WERI-Rb-1 (cell line): ENCODE data around the gene OXNAD1.

ENCODE experiments used
- DNase-seq: peaks from one replicate; pipeline ENCODE4 v3.0.0-alpha.2; 2020
- H3K27ac ChIP-seq: fragments of 250-450 bp; sonication (Bioruptor Pico); 2 replicates; pipeline ENCODE4 v1.5.1; 2020; ENCODE audit warnings: mild to moderate bottlenecking, moderate library complexity
- H3K27me3 ChIP-seq: fragments of 250-450 bp; sonication (Bioruptor Pico); 2 replicates; pipeline ENCODE4 v1.5.1; 2021; ENCODE audit warnings: mild to moderate bottlenecking, low read depth, moderate library complexity; ENCODE audit not compliant: insufficient read depth, severe bottlenecking
- H3K36me3 ChIP-seq: fragments of 250-450 bp; sonication (Bioruptor Pico); 2 replicates; pipeline ENCODE4 v1.5.1; 2020; ENCODE audit warnings: mild to moderate bottlenecking, moderate library complexity
- H3K4me3 ChIP-seq: 2 replicates; pipeline ENCODE4 v1.5.1; 2011; ENCODE audit warnings: low read depth, mild to moderate bottlenecking, control low read depth, low read length
- H3K9me3 ChIP-seq: fragments of 250-450 bp; sonication (Bioruptor Pico); 2 replicates; pipeline ENCODE4 v1.5.1; 2021; ENCODE audit warnings: mild to moderate bottlenecking, moderate library complexity; ENCODE audit not compliant: severe bottlenecking
- TF ChIP-seq, protein P1 (sequence below): IDR thresholded peaks from 2 replicates; pipeline ENCODE4 v1.5.1; 2011; ENCODE audit warnings: low read depth, mild to moderate bottlenecking, control low read depth, inconsistent platforms, low read length

Gene OXNAD1, protein sequence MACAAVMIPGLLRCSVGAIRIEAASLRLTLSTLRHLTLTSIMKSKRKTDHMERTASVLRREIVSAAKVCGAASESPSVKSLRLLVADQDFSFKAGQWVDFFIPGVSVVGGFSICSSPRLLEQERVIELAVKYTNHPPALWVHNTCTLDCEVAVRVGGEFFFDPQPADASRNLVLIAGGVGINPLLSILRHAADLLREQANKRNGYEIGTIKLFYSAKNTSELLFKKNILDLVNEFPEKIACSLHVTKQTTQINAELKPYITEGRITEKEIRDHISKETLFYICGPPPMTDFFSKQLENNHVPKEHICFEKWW

DNA sequence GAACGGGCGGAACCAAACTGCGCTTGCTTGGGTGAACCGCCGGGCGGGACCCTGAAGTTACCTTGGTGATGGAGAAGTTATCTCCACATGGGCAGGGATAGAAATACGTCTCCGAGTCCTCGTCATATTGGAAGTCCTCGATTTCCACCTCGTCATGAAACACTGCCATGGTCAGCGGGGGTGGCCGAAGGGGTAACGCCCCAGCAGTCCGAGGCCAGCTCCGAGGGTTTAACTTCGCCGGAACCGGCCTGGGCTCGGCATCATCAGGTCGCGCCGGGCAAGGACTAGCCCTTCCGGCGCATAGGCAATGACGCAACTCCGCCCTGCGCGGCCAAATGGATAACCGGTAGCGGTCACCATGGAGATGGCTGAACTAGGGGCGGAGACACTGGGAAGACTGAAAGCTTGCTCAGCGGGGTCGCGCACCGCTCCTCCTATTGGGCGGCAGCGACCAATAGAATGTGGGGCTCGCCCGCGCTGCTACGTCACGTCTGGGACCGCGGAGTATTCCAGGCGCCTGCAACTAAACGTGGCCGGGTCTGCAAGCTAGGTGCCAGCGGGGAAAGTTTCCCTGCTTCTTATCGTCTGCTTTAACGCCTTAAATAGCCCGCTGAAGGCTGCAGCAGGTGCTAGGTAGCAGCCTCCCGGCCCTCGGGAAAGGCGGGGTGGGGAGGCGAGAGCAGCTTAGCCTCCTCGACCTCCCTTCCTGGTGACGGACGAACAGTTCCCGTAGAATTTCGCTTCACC lies at the start of gene OXNAD1, which contains the start of gene DPH3:
Gene OXNAD1, plus strand, starts transcription at position 505 of the 747 bp plus-strand sequence. CDS start 5,741 bp downstream, outside the sequence.
Gene DPH3, minus strand, starts transcription at position 236 of the 747 bp plus-strand sequence. Its CDS starts 67 bp downstream, at position 169.
- Histone ChIP-seq H3K27me3 (no peaks in the 10 kb centered on the region), H3K36me3 (peaks cover 17% of the 10 kb centered on the region), H3K4me3 (peak within 1 kb of the TSS; percentile 80), H3K27ac (peak within 1 kb of the TSS; percentile 80), H3K9me3 (no peaks in the 10 kb centered on the region)
- TF ChIP-seq, protein P1, sequence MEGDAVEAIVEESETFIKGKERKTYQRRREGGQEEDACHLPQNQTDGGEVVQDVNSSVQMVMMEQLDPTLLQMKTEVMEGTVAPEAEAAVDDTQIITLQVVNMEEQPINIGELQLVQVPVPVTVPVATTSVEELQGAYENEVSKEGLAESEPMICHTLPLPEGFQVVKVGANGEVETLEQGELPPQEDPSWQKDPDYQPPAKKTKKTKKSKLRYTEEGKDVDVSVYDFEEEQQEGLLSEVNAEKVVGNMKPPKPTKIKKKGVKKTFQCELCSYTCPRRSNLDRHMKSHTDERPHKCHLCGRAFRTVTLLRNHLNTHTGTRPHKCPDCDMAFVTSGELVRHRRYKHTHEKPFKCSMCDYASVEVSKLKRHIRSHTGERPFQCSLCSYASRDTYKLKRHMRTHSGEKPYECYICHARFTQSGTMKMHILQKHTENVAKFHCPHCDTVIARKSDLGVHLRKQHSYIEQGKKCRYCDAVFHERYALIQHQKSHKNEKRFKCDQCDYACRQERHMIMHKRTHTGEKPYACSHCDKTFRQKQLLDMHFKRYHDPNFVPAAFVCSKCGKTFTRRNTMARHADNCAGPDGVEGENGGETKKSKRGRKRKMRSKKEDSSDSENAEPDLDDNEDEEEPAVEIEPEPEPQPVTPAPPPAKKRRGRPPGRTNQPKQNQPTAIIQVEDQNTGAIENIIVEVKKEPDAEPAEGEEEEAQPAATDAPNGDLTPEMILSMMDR: no peak
- DNase-seq: peak; percentile 99

DNA sequence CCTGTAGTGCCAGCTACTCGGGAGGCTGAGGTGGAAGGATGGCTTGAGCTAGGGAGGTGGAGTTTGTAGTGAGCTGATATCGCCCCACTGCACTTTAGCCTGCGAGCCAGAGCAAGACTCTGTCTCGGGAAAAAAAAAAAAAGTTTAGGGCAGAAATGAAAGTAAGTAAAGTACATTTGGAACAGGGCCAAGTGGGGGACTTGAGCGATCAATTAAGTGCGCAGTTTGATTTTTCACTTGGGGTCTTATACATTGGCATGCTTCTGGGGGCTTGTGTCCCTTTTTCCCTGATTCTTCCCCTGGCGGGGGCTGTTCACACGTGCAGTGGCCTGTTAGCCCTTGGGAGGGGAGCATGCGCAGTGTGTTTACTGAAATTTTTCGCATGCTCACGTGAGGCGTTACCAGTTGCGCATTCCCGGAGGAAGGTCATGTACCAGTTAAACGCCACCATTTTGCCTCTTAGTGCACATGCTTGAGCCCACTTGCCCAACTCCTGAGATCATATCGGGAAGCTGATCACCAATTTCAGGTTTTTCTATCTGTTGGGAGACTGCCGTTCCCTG lies 48.6 kb upstream of the OXNAD1 start:
- DNase-seq: no peak
- no peaks in the 10 kb centered on the region for H3K36me3 ChIP-seq
- no peaks in the 10 kb centered on the region for H3K27me3 ChIP-seq
- TF ChIP-seq, protein P1: no peak
- no peaks in the 10 kb centered on the region for H3K9me3 ChIP-seq
- H3K27ac ChIP-seq: no peak overlapping the region
- H3K4me3 ChIP-seq: no peak overlapping the region

DNA sequence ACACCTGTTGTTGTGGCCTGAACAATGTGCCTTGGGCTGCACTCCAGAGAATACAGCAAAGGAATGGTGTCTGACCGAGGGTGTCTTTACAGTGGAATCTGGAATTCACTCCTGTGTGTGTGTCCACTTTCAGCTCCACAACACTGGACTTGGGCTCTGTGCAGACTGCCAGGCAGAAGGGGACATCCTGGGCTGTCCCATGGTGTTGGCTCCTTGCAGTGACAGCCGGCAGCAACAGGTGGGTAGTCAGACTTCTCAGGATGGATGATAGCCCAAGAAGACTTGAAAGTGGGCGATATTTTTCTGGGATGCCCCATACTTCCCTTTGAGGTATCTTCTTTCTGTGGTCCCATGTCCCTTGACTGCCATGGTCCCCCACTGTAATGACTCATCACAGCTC lies 45.2 kb upstream of the OXNAD1 start:
- TF ChIP-seq, protein P1: no peak

DNA sequence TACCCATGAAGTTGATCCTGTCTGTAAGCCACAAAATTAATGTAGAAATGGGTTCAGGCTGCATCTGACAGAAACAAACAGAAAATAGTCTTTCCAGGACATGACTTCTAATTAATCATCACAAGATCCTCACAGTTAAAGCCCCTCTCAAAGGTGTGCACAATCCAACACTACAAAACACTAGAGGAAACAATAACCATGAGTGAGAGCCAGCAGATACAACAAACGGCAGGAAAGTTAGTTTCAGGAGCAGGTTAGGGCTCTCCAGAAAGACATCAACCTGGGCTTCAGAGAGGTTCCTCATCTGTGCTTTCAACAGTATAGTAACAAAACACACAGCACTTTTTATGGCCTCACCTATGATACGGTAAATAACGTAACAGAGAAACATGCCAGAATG lies 43.0 kb upstream of the OXNAD1 start:
- Histone ChIP-seq H3K9me3 (peaks cover 8% of the 10 kb centered on the region), H3K36me3 (no peaks in the 10 kb centered on the region), H3K4me3 (no peak overlapping the region), H3K27me3 (no peaks in the 10 kb centered on the region), H3K27ac (no peak overlapping the region)
- TF ChIP-seq, protein P1: no peak
- DNase-seq: no peak

More for the DNA sequence above, 45.2 kb upstream of the OXNAD1 start:
- peaks cover 8% of the 10 kb centered on the region for H3K9me3 ChIP-seq
- no peak overlapping the region for H3K4me3 ChIP-seq
- no peaks in the 10 kb centered on the region for H3K27me3 ChIP-seq
- no peaks in the 10 kb centered on the region for H3K36me3 ChIP-seq
- no peak for DNase-seq
- H3K27ac ChIP-seq: no peak overlapping the region

DNA sequence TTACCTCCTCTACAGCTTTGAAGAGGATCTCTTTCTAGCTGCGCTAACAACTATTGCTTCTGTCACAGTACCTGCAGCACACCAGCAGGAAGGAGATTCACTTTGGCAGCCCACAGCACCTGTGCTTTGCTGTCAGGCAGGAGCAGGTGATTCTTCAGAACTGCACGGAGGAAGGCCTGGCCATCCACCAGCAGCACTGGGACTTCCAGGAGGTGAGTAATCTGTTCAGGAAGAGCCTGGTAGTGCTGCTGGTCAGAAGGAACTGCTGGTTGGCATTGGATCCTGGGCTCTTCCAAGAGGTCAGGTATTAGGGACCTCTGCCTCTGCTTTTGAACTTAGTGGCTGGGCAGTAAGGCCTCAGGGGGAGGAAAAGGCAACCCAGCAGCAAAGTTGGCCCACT lies 42.5 kb upstream of the OXNAD1 start:
- H3K27ac ChIP-seq: no peak overlapping the region
- TF ChIP-seq, protein P1: no peak
- no peaks in the 10 kb centered on the region for H3K36me3 ChIP-seq
- DNase-seq: no peak
- H3K9me3 ChIP-seq: peaks cover 8% of the 10 kb centered on the region
- H3K27me3 ChIP-seq: no peaks in the 10 kb centered on the region
- no peak overlapping the region for H3K4me3 ChIP-seq
